Measurements from ENCODE around the gene FOXE1. TPM values are rescaled to one million over a fixed set of nuclear protein-coding genes. Genes with fewer than 3 reads are reported as not detected.
A peak's percentile ranks its signal among the peaks of the same experiment; 100 is the strongest.

Gene FOXE1
- total RNA-seq, 1 donor from 2014 or later: 1.1 TPM

DNA sequence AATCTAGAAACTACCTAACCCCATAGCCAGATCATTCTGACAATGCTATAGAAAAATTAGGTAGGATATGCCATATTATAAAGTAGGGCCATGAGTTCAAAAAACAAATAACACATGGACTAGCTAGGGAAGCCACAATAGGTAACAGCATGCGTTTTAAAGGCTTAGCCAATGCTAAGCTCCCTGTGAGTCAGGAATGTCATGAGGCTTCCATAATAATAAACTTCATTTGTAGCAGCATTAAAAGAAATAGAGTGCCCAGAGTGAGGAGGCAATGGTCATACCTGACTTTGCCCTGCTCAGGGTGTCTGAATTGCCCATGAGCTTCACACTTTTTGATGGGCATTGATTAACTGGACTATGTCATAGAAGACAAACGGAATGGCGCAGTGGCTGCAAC, 15.8 kb downstream of the FOXE1 start:
- no peaks in the 10 kb centered on the region for H3K27me3 ChIP-seq (ENCODE audit: control insufficient read depth, insufficient read depth, low read length)
- no peak for FAIRE-seq
- DNase-seq (ENCODE audit: low read depth): no peak
- no peaks in the 10 kb centered on the region for H3K36me3 ChIP-seq (ENCODE audit: control insufficient read depth, insufficient read depth, low read length)
- H3K4me3 ChIP-seq (ENCODE audit: low read depth, low read length): no peak overlapping the region
- TF ChIP-seq, protein P1, sequence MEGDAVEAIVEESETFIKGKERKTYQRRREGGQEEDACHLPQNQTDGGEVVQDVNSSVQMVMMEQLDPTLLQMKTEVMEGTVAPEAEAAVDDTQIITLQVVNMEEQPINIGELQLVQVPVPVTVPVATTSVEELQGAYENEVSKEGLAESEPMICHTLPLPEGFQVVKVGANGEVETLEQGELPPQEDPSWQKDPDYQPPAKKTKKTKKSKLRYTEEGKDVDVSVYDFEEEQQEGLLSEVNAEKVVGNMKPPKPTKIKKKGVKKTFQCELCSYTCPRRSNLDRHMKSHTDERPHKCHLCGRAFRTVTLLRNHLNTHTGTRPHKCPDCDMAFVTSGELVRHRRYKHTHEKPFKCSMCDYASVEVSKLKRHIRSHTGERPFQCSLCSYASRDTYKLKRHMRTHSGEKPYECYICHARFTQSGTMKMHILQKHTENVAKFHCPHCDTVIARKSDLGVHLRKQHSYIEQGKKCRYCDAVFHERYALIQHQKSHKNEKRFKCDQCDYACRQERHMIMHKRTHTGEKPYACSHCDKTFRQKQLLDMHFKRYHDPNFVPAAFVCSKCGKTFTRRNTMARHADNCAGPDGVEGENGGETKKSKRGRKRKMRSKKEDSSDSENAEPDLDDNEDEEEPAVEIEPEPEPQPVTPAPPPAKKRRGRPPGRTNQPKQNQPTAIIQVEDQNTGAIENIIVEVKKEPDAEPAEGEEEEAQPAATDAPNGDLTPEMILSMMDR (IDR thresholded peaks at IDR 0.05; ENCODE audit: insufficient read depth, low read length, severe bottlenecking): no peak

DNA sequence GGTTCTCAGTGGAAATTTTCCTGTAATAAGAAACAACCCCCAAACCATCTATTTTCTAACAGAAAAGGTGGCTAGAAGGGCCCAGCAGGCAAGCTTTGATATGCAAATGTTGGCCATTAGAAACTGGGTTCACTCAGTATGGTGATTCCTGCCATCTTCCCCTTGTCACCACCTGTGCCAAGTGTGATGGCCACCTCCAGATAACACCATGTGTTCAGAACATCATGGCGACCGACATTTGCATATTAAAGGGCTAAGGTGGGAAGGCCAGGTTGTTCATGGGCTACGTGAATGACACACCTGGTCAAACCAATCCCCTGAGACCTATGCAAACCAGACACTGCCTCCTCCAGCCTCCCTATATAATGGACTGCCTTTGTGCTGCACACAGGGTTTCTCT, 20.4 kb downstream of the FOXE1 start:
- DNase-seq (ENCODE audit: low read depth): no peak

DNA sequence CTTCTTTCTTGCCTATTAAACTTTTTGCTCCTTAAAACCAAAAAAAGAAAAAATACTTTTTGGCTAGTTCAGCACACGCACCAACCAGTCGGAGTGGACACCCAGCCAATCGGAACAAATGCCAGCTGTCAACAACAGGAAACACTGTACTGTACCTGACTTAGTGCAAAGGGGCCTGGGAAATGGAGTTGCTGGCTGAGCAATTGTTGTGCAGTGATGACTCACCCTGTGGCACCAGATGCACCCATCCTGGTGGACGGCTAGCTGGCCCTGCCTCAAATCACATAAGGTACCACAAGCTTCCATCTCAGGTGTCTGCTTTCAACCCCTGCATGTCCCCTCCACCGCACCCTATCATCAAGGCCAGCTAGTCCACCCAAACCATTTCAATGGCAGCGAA, 20.9 kb downstream of the FOXE1 start:
- DNase-seq (ENCODE audit: low read depth): peak; percentile 79
- TF ChIP-seq, protein P1 (IDR thresholded peaks at IDR 0.05; ENCODE audit: insufficient read depth, low read length, severe bottlenecking): no peak
- FAIRE-seq: no peak

More for the DNA sequence above, 20.4 kb downstream of the FOXE1 start:
- TF ChIP-seq, protein P1 (IDR thresholded peaks at IDR 0.05; ENCODE audit: insufficient read depth, low read length, severe bottlenecking): no peak
- FAIRE-seq: no peak
- Histone ChIP-seq H3K27me3 (ENCODE audit: control insufficient read depth, insufficient read depth, low read length) (no peaks in the 10 kb centered on the region), H3K36me3 (ENCODE audit: control insufficient read depth, insufficient read depth, low read length) (no peaks in the 10 kb centered on the region), H3K4me3 (ENCODE audit: low read depth, low read length) (no peak overlapping the region)

DNA sequence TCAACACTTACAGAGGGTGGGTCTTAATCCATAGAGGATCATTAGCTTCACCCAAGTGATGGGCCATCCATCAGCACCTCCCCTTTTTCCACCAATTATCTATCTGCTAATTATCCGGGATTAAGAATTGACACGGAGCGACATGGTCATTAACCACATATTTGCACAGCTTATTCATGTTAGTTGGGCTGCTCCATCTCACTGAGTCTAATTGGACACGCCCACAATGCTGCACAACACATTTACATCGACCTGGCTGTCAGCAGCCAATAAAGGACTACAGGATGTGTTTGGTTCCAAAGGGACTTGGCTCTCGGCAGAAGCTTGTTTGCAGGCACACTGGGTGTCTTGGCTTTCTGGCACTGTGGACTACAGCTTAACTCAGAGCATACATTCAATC, 21.6 kb downstream of the FOXE1 start:
- Histone ChIP-seq H3K36me3 (ENCODE audit: control insufficient read depth, insufficient read depth, low read length) (no peaks in the 10 kb centered on the region), H3K27me3 (ENCODE audit: control insufficient read depth, insufficient read depth, low read length) (no peaks in the 10 kb centered on the region), H3K4me3 (ENCODE audit: low read depth, low read length) (no peak overlapping the region)
- TF ChIP-seq, protein P1 (IDR thresholded peaks at IDR 0.05; ENCODE audit: insufficient read depth, low read length, severe bottlenecking): no peak
- peak; percentile 36 for FAIRE-seq
- DNase-seq (ENCODE audit: low read depth): peak; percentile 58

More for the DNA sequence above, 20.9 kb downstream of the FOXE1 start:
- Histone ChIP-seq H3K36me3 (ENCODE audit: control insufficient read depth, insufficient read depth, low read length) (no peaks in the 10 kb centered on the region), H3K27me3 (ENCODE audit: control insufficient read depth, insufficient read depth, low read length) (no peaks in the 10 kb centered on the region), H3K4me3 (ENCODE audit: low read depth, low read length) (no peak overlapping the region)

DNA sequence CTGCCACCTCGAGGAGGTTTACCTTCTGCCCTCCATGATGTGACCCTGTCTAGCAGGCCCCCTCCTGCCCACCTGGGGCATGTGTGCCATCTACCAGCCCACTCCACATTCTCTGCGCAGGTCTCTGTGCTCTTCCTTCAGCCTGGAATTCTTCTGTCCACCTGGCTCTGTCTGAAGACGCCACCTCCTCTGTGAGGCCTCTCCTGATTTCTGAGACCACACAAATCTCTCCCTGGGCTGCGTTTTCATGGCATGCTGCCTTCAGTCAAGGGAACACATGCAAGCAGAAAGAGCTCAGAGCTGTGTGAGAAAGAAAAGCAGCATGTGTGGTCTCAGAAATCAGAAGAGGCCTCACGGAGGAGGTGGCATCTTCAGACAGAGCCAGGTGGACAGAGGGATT, 22.1 kb downstream of the FOXE1 start:
- Histone ChIP-seq H3K27me3 (ENCODE audit: control insufficient read depth, insufficient read depth, low read length) (no peaks in the 10 kb centered on the region), H3K36me3 (ENCODE audit: control insufficient read depth, insufficient read depth, low read length) (no peaks in the 10 kb centered on the region), H3K4me3 (ENCODE audit: low read depth, low read length) (no peak overlapping the region)
- no peak for FAIRE-seq
- TF ChIP-seq, protein P1 (IDR thresholded peaks at IDR 0.05; ENCODE audit: insufficient read depth, low read length, severe bottlenecking): no peak
- DNase-seq (ENCODE audit: low read depth): no peak

DNA sequence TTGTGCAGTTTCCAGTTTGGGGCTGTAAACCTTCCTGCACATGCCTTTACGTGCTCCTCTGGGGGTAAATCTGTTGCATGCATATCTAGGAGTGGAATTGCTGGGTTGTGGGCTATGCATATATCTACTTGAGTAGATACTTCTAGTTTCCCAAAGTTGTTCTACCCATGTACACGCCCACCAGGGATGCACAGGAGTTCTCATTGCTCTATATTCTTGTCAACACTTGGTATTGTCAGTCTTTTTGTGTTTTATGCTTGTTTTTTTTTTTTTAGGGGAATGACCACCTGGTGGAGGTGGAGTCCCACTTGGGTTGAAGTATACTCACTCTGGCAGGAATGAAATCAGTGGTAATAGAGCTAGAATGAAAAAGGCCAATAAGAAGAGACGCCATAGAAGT, 23.0 kb downstream of the FOXE1 start:
- no peak for FAIRE-seq
- Histone ChIP-seq H3K4me3 (ENCODE audit: low read depth, low read length) (no peak overlapping the region), H3K36me3 (ENCODE audit: control insufficient read depth, insufficient read depth, low read length) (no peaks in the 10 kb centered on the region), H3K27me3 (ENCODE audit: control insufficient read depth, insufficient read depth, low read length) (no peaks in the 10 kb centered on the region)
- TF ChIP-seq, protein P1 (IDR thresholded peaks at IDR 0.05; ENCODE audit: insufficient read depth, low read length, severe bottlenecking): no peak
- DNase-seq (ENCODE audit: low read depth): no peak

Data from bronchial epithelial cell (primary cell).